ENCODE results near the gene GPX7.
A peak's percentile ranks its signal among the peaks of the same experiment; 100 is the strongest.
"Not testable (repeated sequence)": the region's sequence is repeated elsewhere in the genome, so short reads cannot be mapped to it uniquely, and the experiment has no call there.

Gene GPX7

DNA sequence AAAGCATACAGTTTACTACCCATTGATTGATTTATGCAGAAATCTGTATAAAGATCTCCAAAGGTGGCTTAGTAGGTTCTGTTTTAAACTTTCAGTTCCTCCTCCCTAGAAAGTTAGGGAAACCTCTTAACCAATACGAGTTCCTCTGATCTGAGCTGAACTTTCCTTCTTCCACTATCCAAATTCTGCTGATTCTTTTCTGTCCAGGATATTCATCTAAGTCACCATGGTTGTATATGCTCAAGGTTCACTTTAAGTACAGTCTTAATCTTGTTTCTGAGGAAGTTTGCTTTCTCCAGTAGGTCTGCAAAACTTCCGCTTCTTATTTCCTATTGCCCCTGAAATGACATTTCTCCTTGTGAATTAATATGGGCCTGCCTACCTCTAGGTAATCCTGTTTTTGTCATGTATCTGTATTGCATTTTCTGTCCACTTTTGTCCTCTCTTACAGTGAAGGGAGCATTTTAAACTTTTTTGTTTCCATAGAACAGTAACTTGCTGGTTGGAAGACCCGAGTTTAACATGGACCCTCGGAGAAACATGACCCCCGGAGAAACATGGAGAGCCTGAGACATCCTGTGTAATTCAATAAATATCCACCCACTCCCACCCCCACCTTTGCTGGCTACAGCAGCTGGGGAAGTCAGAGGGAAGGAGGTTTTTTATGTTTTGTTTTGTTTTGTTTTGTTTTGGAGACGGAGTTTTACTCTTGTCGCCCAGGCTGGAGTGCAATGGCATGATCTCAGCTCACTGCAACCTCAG lies 32.5 kb upstream of the GPX7 start:
- Mint-ChIP-seq H3K27ac (peak overlapping the region; percentile 83 to 95 (median 90)), H3K4me3 (peak overlapping the region in 1 of 3 experiments; percentile 18), H3K9me3 (no peaks in the 10 kb centered on the region), H3K27me3 (ENCODE audit: low read depth) (no peaks in the 10 kb centered on the region), H3K36me3 (ENCODE audit: low read depth) (no peaks in the 10 kb centered on the region), H3K4me1 (peaks cover 25% of the 10 kb centered on the region)
- TF ChIP-seq CTCF (IDR thresholded peaks at IDR 0.05; ENCODE audit: unreplicated experiment in 3 of 3) = no peak

DNA sequence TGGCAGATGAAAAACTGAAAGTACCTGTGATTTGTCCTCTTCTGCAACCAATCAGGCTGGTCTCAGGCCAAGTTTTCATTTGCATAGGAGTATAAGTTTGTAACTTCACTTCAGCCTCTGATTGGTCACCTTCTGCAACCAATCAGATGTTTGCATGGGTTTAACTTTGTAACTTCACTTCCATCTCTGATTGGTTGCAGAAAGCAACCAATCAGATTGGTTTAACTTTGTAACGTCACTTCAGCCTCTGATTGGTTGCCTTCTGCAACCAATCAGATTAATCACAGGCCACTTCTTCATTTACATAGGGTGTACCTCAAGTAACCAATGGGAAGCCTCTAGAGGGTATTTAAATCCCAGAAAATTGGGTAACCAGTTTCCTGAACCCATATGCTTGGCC lies 30.4 kb upstream of the GPX7 start:
- TF ChIP-seq CTCF (IDR thresholded peaks at IDR 0.05; ENCODE audit: unreplicated experiment in 3 of 3) = no peak
- peaks cover 27% of the 10 kb centered on the region for H3K4me1 Mint-ChIP-seq
- no peaks in the 10 kb centered on the region for H3K36me3 Mint-ChIP-seq (ENCODE audit: low read depth)
- H3K4me3 Mint-ChIP-seq = no peak overlapping the region
- H3K27me3 Mint-ChIP-seq (ENCODE audit: low read depth) = no peaks in the 10 kb centered on the region
- H3K27ac Mint-ChIP-seq = peak overlapping the region in 1 of 3 experiments; percentile 60
- H3K9me3 Mint-ChIP-seq = no peaks in the 10 kb centered on the region

DNA sequence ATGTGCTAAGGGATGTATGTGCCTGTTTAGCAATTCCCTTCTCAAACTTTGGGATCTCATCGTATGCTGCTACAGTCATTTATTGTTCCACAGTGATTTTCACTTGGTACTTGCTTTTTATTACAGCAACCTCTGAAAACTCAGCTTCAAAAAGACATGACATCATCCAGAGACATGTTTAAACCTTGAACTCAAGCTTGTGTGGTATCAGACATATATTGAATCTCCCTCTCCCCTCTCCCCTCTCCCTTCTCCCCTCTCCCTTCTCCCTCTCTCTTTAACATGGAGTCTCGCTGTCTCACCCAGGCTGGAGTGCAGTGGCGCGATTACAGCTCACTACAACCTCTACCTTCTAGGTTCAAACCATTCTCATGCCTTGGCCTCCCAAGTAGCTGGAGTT lies 29.8 kb upstream of the GPX7 start:
- Mint-ChIP-seq H3K9me3 (no peaks in the 10 kb centered on the region), H3K27ac (peak overlapping the region in 1 of 3 experiments; percentile 60), H3K4me1 (peaks cover 27% of the 10 kb centered on the region), H3K36me3 (ENCODE audit: low read depth) (no peaks in the 10 kb centered on the region), H3K27me3 (ENCODE audit: low read depth) (no peaks in the 10 kb centered on the region), H3K4me3 (no peak overlapping the region)
- TF ChIP-seq CTCF (IDR thresholded peaks at IDR 0.05; ENCODE audit: unreplicated experiment in 3 of 3) = no peak

GRCh38 chr1:52574594-52574993 lies 27.6 kb upstream of the GPX7 start:
- no peaks in the 10 kb centered on the region for H3K36me3 Mint-ChIP-seq (ENCODE audit: low read depth)
- H3K27me3 Mint-ChIP-seq (ENCODE audit: low read depth) = no peaks in the 10 kb centered on the region
- H3K9me3 Mint-ChIP-seq = no peaks in the 10 kb centered on the region
- TF ChIP-seq CTCF (IDR thresholded peaks at IDR 0.05; ENCODE audit: unreplicated experiment in 3 of 3) = no peak
- H3K4me1 Mint-ChIP-seq = peaks cover 9% of the 10 kb centered on the region
- no peak overlapping the region for H3K4me3 Mint-ChIP-seq
- peak overlapping the region in 2 of 3 experiments; percentile 58 to 63 for H3K27ac Mint-ChIP-seq

GRCh38 chr1:52576074-52576473 lies 26.1 kb upstream of the GPX7 start:
- H3K27me3 Mint-ChIP-seq (ENCODE audit: low read depth) = no peaks in the 10 kb centered on the region
- H3K36me3 Mint-ChIP-seq (ENCODE audit: low read depth) = no peaks in the 10 kb centered on the region
- TF ChIP-seq CTCF (IDR thresholded peaks at IDR 0.05; ENCODE audit: unreplicated experiment in 3 of 3) = no peak
- no peaks in the 10 kb centered on the region for H3K9me3 Mint-ChIP-seq
- no peak overlapping the region for H3K4me3 Mint-ChIP-seq
- peaks cover 6% of the 10 kb centered on the region for H3K4me1 Mint-ChIP-seq
- H3K27ac Mint-ChIP-seq = no peak overlapping the region

DNA sequence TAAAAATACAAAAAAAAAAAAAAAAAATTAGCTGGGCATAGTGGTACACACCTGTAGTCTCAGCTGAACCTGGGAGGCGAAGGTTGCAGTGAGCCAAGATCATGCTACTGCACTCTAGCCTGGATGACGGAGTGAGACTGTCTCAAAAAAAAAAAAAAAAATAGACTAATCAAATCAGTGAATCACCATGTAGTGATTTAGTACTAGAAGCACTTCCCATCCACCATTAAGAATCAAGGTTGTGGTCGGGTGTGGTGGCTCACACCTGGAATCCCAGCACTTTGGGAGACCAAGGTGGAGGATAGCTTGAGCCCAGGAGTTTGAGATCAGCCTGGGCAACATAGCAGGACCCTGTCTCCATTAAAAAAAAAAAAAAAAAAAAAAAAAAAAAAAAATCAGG lies 24.1 kb upstream of the GPX7 start:
- H3K27ac Mint-ChIP-seq; H3K4me1 Mint-ChIP-seq; H3K4me3 Mint-ChIP-seq; H3K36me3 Mint-ChIP-seq (ENCODE audit: low read depth); H3K9me3 Mint-ChIP-seq; H3K27me3 Mint-ChIP-seq (ENCODE audit: low read depth): not testable (repeated sequence)

Data from nephron (organoid).